Neural progenitor cell (in vitro differentiated cells): Measurements from ENCODE around the gene GCNT2.

ENCODE experiments used
- CTCF ChIP-seq: fragments of 200-600 bp; sonication (generic); IDR thresholded peaks from 2 replicates; pipeline ENCODE4 v1.5.1; 2017; ENCODE audit warnings: antibody characterized with exemption, mild to moderate bottlenecking
- EZH2 ChIP-seq: fragments of 200-600 bp; sonication (generic); IDR thresholded peaks from 2 replicates; pipeline ENCODE4 v1.6.1; 2017; ENCODE audit warnings: antibody characterized with exemption, mild to moderate bottlenecking, moderate library complexity

DNA sequence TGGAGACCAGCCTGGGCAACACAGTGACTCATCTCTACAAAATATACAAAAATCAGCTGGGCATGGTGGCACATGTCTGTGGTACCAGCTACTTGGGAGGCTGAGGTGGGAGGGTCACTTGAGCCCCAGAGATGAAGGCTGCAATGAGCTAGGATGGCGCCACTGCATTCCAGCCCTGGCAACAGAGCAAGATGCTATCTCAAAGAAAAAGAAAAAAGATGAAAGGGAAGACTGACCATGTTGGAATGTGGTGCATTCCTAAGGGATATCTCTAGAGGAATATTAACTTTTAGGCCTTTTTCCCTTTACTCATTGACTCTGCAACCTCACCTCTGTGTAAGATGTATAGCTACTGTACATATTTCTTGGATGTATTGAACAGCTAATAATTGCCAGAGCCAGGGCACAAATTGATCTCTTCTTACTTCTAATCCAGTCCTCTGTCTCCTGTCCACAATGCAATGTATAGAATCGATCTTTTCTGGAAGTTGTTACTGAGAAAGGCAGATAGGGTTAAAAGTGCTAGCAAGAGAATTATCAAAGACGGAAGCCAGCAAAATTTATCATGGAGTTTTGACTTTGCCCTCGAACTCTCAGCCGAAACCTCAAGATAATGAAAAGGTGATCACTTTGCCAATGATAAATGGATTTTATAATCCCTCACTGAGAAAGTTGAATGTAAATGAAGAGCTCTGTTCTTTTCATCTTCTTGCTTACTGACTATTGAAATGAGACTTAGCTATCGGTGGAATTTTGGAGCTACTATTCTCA is 46.3 kb downstream of the GCNT2 start:
- TF ChIP-seq CTCF (no peak), EZH2 (no peak)
